GM18505 (cell line): ENCODE data around the gene MAPK1.

Experiments
- ATAC-seq: cut with Tn5 transposase; IDR thresholded peaks from one replicate; pipeline ENCODE4 v1.9.1; 2021; ENCODE audit not compliant: unreplicated experiment
- POLR2A ChIP-seq: IDR thresholded peaks from 4 replicates; pipeline ENCODE4 v1.6.1; 2011; ENCODE audit warnings: borderline replicate concordance; ENCODE audit not compliant: insufficient read depth, insufficient read length; ENCODE audit errors: extremely low read depth

Gene MAPK1

DNA sequence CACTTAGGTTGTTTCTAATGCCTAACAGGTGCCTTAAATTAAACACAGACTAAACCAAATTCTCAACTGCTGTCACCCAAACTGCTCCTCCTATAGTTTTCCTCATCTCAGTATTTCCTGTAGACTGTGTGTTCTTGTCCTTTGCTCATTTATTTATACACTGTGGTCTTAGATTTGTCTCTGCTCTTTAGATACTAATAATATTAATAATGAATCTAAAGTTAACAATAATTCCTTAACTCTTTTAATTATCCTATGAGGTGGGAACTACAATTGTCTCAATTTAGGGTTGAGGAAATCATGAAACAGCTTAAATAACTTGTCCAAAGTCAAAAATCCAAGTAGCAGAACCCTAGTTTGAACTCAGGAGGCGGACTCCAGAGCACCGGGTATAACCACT is 88.0 kb downstream of the MAPK1 start:
- no peak for ATAC-seq
- no peak for TF ChIP-seq POLR2A

DNA sequence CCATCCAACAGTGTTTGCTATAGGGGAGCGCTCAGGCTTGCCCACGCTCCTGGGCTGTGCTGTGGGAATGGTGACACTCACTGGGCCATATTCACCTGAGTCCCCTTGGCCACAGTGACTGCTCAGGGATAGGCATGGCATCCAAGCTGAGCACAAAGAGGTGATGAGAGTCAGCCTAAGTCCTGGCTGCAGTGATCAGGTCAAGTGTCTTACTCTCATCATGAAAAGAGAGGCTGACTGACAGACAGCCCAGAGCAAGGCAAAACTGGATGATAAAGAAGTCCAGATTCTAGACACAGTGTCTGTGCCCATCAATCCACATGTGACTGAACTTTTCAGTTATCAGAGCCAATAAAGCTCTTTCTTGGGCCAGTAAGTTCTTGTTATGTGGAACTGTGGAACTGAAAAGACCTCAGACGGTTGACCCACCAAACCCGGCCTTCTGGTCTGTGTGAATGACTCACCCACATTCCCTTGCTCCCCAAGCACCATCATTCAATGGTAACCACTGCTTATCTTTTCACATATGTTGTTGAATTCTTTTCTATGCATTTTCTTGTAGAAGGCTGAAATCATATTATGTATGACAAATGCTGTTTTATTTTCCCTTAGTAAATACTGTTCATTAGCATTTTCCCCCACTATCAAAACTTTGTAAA is 88.6 kb downstream of the MAPK1 start:
- ATAC-seq = no peak
- no peak for TF ChIP-seq POLR2A

DNA sequence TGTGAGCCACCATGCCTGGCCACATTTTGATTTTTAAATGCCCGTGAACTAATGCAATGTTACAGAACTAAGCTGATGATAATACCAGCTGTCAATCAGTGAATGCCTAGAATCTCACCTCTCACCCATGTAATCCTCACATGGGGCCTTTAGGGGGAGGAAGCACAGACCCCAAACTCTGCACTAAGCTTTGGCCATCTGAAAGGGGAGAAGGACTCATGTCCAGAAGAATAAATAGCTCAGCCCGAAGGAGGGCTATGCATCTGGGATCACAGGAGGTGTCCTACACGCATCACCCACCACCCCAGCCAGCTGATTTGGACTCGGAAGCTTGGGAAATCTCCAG is 95.8 kb downstream of the MAPK1 start:
- no peak for TF ChIP-seq POLR2A
- ATAC-seq = no peak

- ATAC-seq = no peak
- no peak for TF ChIP-seq POLR2A
These were observed 99.0 kb downstream of the MAPK1 start for GRCh38 chr22:21768435-21768834.

GRCh38 chr22:21766691-21767462 is 100.6 kb downstream of the MAPK1 start:
- TF ChIP-seq POLR2A = no peak
- ATAC-seq = no peak

- no peak for ATAC-seq
These were observed 101.4 kb downstream of the MAPK1 start for GRCh38 chr22:21765909-21766529.

DNA sequence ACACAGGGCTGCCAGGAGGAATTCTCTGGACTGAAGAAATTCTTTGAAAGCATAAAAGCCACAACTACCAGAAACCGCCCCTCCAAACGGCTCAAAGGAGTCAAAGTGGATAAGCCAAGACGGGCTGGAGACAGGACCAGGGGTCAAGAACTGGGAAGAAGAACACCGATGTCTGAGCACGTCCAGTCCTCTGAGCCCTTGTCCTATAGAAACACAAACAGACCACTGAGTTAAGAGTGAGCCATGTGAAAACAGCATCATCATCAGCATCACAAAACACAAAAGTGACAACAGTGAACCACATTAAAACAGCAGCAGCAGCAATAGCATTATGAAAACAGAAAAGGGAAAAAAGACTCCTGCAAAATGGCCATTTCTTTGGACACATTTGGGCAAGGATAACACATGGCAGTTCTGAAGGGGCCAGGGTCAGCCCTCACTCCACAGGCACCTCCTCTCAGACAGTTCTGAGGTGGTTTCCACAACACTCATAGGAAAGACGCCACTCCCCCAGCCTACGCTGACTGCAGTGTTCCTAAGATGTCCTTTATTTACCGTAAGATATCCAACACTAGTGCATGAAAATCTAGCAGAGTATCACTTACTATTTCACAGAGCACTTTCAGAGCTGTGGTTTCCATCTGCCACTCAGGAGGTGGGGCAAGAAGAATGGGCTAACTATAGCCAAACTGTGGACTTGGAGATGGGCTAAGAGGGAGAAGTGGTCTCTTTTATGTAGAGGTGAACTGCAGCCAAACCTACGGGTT is 103.2 kb downstream of the MAPK1 start:
- TF ChIP-seq POLR2A = no peak
- no peak for ATAC-seq

More at GRCh38 chr22:21765909-21766529, 101.4 kb downstream of the MAPK1 start:
- no peak for TF ChIP-seq POLR2A

DNA sequence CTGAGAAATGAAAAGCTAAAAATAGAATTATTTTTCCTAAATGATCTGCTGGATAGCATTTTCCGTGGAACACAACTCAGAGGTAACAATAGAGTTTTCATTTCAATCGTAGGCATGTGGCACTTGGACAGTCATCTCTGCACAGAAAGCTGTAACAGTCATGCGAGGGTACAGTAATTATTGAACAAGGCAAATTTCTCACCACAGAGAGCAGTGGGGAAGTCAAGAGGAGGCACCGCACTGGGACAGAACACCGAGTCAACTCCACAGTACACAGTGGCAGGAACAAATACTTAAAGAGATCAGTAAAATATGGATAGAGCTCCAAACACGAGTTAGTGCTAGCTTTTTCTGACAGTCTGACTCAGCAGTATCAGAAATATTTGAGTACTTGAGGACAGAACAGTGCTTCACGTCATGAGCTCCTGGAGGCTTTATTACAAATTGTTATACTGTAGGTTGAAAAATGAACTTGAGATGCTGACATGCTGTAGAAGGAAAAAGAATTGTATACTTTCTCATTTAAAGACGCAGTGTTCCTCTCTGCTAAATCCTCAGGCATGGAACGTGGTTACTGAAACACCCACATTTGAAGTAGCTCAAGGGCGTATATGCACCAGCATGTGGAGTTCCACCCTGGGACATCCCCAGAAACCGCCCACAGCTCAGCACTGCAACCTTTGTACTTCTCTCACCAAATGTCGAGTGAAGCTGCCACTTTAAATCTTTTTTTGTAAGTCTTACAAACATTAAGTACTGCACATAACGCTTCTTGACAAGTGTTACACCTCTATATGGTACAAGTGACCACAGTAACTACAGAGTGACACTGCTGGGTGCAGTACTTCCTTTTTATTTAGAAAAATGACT is 104.5 kb downstream of the MAPK1 start:
- TF ChIP-seq POLR2A = no peak
- no peak for ATAC-seq

DNA sequence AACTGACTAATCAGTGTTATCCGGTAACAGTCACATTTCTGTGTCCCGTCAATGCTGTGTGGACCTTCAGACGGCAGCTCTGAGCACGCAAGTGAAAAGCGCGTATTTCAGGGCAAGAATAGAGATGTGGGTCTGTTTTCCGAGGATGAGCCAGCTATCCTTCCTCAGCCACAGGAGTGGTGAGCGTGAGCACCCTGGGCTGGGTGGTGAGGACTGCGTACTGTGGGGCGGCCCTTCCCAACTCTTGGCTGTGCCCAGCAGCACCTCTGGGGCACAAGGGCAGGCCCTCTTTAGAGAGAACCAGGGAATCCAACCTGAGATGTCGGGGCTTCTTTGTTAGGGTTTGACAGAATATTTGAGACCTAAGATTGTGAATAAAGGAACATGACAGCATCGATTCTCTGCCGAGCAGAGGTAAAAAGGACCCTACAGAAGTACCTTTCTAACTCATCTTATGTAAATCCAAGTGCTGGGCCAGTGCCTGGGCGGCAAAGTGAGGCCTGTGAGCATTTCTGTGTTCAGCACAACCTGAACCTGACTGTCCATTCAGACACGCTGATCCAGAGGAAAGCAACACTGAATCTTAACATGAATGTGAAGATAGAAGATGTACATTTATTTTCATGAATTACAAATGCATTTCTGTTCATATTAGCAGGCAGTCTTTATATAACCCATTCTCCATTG is 105.3 kb downstream of the MAPK1 start:
- no peak for ATAC-seq
- TF ChIP-seq POLR2A = no peak

GRCh38 chr22:21761086-21761485 is 106.4 kb downstream of the MAPK1 start:
- ATAC-seq = no peak
- TF ChIP-seq POLR2A = no peak

GRCh38 chr22:21760640-21761039 is 106.8 kb downstream of the MAPK1 start:
- ATAC-seq = no peak
- no peak for TF ChIP-seq POLR2A
